WTC11 (cell line): ENCODE results near the gene EVA1A. TPM values are rescaled to one million over a fixed set of nuclear protein-coding genes. Genes with fewer than 3 reads are reported as not detected.
A peak's percentile ranks its signal among the peaks of the same experiment; 100 is the strongest.

Experiments used
- ATAC-seq: fragments of 200-7000 bp; cut with Tn5 transposase; 2 replicates; pipeline ENCODE4 v1.10.0; 2021; ENCODE audit warnings: mild to moderate bottlenecking, moderate library complexity
- CTCF ChIA-PET: fragments of 300-600 bp; sonication (Branson Sonifier 250); formaldehyde crosslinking; loops from one replicate; lab custom pipeline; 2021; ENCODE audit warnings: antibody characterized with exemption; lab: Charles Lee
- POLR2A ChIA-PET: fragments of 350-600 bp; sonication (Branson Sonifier 250); formaldehyde crosslinking; loops from one replicate; lab custom pipeline; 2021; ENCODE audit warnings: antibody characterized with exemption; lab: Charles Lee
- DNase-seq: peaks from one replicate; pipeline ENCODE4 v3.0.0; 2021; ENCODE audit warnings: low spot score
- H3K27ac Mint-ChIP-seq: 2 replicates; pipeline ENCODE4 v1.8.0; 2021; ENCODE audit warnings: mixed read lengths
- H3K27me3 Mint-ChIP-seq: 2 replicates; pipeline ENCODE4 v1.8.0; 2021; ENCODE audit warnings: low read depth, mild to moderate bottlenecking, moderate library complexity, mixed read lengths
- H3K36me3 Mint-ChIP-seq: 2 replicates; pipeline ENCODE4 v1.8.0; 2021; ENCODE audit warnings: mixed read lengths
- H3K4me1 Mint-ChIP-seq: 2 replicates; pipeline ENCODE4 v1.8.0; 2022; ENCODE audit warnings: mixed read lengths
- H3K4me3 Mint-ChIP-seq: 2 replicates; pipeline ENCODE4 v1.8.0; 2021; ENCODE audit warnings: mild to moderate bottlenecking, moderate library complexity, mixed read lengths
- H3K9me3 Mint-ChIP-seq: 2 replicates; pipeline ENCODE4 v1.8.0; 2021; ENCODE audit warnings: mixed read lengths
- HMGA2 ChIP-seq: fragments of 250-450 bp; sonication (Bioruptor Pico); IDR thresholded peaks from 2 replicates; pipeline ENCODE4 v1.4.0; 2021; ENCODE audit warnings: mild to moderate bottlenecking, moderate library complexity
- total RNA-seq: library from RNA; stranded (reverse); gene quantifications from 3 replicates; pipeline ENCODE4 v1.2.3, GENCODE V29; 2021
- TF ChIP-seq, protein P1 (sequence below): sonication (generic); formaldehyde crosslinking; conservative IDR thresholded peaks from 2 replicates; pipeline ENCODE4 v1.8.1; 2023; ENCODE audit warnings: mild to moderate bottlenecking, low read depth, missing genetic modification reagents, moderate library complexity
- TF ChIP-seq, protein P2 (sequence below): sonication (generic); formaldehyde crosslinking; IDR thresholded peaks from 2 replicates; pipeline ENCODE4 v1.8.1; 2023; ENCODE audit warnings: mild to moderate bottlenecking, moderate library complexity, missing genetic modification reagents
- TF ChIP-seq, protein P3 (sequence below): fragments of 200-600 bp; IDR thresholded peaks from 2 replicates; pipeline ENCODE4 v1.8.0; 2022; ENCODE audit warnings: antibody characterized with exemption
- TF ChIP-seq, protein P4 (sequence below): sonication (generic); formaldehyde crosslinking; IDR thresholded peaks from 2 replicates; pipeline ENCODE4 v1.8.1; 2023; ENCODE audit warnings: mild to moderate bottlenecking, missing genetic modification reagents, moderate library complexity

Gene EVA1A
- total RNA-seq, 1 experiment from 2014 or later: 4.1 TPM

DNA sequence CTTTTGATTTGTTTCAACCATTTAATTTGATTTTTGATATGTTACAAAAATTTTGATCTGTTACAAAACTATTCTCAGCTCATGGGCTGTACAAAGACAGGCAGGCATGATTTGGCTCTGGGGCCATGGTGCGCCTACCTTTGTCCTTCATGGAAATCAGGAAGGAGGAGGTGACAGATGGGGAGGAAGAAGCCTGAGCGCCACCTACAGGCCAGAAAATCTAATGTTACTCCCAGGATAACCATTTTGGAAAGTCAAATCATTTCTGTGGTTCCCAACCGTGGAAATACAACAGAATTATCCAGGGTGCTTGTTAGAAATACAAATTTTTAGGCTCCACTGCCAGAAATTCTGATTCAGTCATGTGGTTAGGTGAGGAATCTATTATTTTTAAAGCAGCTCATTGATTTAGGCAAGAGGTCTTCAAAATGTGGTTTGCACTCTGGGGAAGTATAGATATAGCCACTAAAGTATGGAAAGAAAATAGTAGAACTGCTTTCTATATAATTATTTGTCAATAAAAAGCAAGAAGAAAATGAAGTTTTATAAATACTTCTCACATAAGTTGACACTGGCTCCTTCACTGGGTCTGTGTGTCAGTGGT is 93.9 kb downstream of the EVA1A start:
- Mint-ChIP-seq H3K36me3 (no peaks in the 10 kb centered on the region), H3K4me1 (peaks cover 15% of the 10 kb centered on the region), H3K9me3 (no peaks in the 10 kb centered on the region), H3K27ac (no peak overlapping the region)
- TF ChIP-seq, protein P1, sequence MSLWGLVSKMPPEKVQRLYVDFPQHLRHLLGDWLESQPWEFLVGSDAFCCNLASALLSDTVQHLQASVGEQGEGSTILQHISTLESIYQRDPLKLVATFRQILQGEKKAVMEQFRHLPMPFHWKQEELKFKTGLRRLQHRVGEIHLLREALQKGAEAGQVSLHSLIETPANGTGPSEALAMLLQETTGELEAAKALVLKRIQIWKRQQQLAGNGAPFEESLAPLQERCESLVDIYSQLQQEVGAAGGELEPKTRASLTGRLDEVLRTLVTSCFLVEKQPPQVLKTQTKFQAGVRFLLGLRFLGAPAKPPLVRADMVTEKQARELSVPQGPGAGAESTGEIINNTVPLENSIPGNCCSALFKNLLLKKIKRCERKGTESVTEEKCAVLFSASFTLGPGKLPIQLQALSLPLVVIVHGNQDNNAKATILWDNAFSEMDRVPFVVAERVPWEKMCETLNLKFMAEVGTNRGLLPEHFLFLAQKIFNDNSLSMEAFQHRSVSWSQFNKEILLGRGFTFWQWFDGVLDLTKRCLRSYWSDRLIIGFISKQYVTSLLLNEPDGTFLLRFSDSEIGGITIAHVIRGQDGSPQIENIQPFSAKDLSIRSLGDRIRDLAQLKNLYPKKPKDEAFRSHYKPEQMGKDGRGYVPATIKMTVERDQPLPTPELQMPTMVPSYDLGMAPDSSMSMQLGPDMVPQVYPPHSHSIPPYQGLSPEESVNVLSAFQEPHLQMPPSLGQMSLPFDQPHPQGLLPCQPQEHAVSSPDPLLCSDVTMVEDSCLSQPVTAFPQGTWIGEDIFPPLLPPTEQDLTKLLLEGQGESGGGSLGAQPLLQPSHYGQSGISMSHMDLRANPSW (CRISPR knock-in tag): no peak
- TF ChIP-seq, protein P2, sequence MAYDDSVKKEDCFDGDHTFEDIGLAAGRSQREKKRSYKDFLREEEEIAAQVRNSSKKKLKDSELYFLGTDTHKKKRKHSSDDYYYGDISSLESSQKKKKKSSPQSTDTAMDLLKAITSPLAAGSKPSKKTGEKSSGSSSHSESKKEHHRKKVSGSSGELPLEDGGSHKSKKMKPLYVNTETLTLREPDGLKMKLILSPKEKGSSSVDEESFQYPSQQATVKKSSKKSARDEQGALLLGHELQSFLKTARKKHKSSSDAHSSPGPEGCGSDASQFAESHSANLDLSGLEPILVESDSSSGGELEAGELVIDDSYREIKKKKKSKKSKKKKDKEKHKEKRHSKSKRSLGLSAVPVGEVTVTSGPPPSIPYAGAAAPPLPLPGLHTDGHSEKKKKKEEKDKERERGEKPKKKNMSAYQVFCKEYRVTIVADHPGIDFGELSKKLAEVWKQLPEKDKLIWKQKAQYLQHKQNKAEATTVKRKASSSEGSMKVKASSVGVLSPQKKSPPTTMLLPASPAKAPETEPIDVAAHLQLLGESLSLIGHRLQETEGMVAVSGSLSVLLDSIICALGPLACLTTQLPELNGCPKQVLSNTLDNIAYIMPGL (CRISPR knock-in tag): no peak
- TF ChIP-seq, protein P3, sequence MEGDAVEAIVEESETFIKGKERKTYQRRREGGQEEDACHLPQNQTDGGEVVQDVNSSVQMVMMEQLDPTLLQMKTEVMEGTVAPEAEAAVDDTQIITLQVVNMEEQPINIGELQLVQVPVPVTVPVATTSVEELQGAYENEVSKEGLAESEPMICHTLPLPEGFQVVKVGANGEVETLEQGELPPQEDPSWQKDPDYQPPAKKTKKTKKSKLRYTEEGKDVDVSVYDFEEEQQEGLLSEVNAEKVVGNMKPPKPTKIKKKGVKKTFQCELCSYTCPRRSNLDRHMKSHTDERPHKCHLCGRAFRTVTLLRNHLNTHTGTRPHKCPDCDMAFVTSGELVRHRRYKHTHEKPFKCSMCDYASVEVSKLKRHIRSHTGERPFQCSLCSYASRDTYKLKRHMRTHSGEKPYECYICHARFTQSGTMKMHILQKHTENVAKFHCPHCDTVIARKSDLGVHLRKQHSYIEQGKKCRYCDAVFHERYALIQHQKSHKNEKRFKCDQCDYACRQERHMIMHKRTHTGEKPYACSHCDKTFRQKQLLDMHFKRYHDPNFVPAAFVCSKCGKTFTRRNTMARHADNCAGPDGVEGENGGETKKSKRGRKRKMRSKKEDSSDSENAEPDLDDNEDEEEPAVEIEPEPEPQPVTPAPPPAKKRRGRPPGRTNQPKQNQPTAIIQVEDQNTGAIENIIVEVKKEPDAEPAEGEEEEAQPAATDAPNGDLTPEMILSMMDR: peak; percentile 80
- TF ChIP-seq, all 79 proteins: peak for 1
- Mint-ChIP-seq H3K27me3 (no peaks in the 10 kb centered on the region), H3K4me3 (no peak overlapping the region)
- ATAC-seq (peak; percentile 79), DNase-seq (peak; percentile 71)
- POLR2A ChIA-PET: no interaction called here
- CTCF ChIA-PET: interaction anchor here (0.7 to 6.8 kb wide), 8 partner anchors 20 to 161 kb away, joined by 3 to 55 read pairs (median 6); no protein-coding TSS in a partner anchor

DNA sequence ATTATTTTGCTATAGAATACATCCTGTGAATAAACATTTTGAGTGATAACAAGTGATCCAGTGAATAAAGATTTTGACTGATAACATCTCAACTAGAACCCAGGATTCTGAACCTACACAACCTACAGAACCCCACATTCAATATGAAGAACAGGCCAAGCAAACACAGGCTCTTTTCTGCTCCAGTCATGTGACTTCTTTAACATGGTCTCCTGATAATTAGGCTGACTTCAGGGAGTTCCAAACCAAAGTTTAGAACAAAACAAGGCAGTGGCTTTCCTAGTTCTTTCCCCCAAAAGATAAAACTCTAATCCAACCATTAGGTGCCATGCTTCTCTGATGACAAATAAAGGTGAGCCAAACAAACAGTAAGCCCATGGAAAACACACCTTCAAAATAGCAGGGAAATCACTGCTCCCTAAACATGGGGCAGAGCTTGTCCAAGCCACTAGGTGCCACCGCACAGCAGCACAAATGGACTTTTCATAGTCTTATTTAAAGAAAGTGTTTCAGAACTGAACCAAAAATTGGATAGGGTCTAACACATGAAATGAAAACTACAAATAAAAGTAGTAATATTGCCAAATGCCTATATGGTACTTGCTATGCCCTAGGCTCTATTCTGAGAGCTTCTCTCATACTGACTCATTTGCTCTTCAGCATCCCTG is 95.3 kb downstream of the EVA1A start:
- DNase-seq: no peak
- TF ChIP-seq, protein P2 (CRISPR knock-in tag): no peak
- TF ChIP-seq, protein P4, sequence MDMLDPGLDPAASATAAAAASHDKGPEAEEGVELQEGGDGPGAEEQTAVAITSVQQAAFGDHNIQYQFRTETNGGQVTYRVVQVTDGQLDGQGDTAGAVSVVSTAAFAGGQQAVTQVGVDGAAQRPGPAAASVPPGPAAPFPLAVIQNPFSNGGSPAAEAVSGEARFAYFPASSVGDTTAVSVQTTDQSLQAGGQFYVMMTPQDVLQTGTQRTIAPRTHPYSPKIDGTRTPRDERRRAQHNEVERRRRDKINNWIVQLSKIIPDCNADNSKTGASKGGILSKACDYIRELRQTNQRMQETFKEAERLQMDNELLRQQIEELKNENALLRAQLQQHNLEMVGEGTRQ (CRISPR knock-in tag): peak; percentile 37; the same call in 1 of the 2 replicates
- H3K27me3 Mint-ChIP-seq: no peaks in the 10 kb centered on the region
- no peak overlapping the region for H3K4me3 Mint-ChIP-seq
- peaks cover 3% of the 10 kb centered on the region for H3K9me3 Mint-ChIP-seq
- no peak overlapping the region for H3K27ac Mint-ChIP-seq
- no peaks in the 10 kb centered on the region for H3K36me3 Mint-ChIP-seq
- ChIA-PET POLR2A (no interaction called here), CTCF (interaction anchor here (0.7 to 6.8 kb wide), 8 partner anchors 15 to 409 kb away, joined by 3 to 55 read pairs (median 6); no protein-coding TSS in a partner anchor)
- no peak for ATAC-seq
- peaks cover 19% of the 10 kb centered on the region for H3K4me1 Mint-ChIP-seq

DNA sequence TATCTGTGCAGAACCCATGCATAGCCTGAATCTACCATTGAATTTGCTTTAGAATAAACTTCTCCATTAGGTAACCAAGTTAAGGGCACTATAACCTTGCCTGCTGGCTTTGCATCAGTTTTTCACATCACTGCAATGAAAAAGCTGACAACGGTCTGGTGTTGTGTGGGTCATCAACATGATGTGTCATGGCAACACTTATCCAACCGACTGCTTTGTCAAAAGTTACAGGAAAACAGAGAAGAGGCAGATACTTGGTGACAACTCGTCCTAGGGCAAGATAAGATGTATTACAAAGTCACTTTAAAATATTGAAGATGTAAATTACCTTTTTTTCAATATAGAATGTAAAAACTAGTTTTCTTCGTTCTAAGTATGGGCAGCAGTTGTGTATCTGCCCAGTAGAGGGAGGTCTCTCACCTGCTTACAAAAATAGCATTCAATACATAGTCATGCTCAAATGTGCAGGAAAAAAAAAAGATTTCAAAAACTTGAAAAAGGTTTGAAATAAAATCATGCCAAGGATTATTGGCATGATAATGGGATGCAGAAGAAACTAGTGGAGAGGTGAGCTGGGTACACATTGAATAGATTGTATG is 96.3 kb downstream of the EVA1A start:
- no peak overlapping the region for H3K4me3 Mint-ChIP-seq
- TF ChIP-seq, protein P3: 0 out of 2 replicates have a peak, but pooled peaks have one; percentile 17
- TF ChIP-seq HMGA2: no peak
- no peak for DNase-seq
- H3K36me3 Mint-ChIP-seq: no peaks in the 10 kb centered on the region
- no peaks in the 10 kb centered on the region for H3K27me3 Mint-ChIP-seq
- ChIA-PET POLR2A (no interaction called here), CTCF (interaction anchor here (1.2 to 6.8 kb wide), 4 partner anchors 62 to 163 kb away, joined by 3 to 55 read pairs (median 8); no protein-coding TSS in a partner anchor)
- H3K27ac Mint-ChIP-seq: no peak overlapping the region
- H3K4me1 Mint-ChIP-seq: peaks cover 14% of the 10 kb centered on the region
- no peak for ATAC-seq
- H3K9me3 Mint-ChIP-seq: peaks cover 5% of the 10 kb centered on the region
